Regular cardiac myocyte (primary cell): Measurements from ENCODE around the gene SYCP3. TPM values are rescaled to one million over a fixed set of nuclear protein-coding genes. Genes with fewer than 3 reads are reported as not detected.

Experiments
- total RNA-seq: library from RNA; depleted of rRNA; stranded (reverse); fragments of >200 nt; gene quantifications from 2 replicates; pipeline ENCODE4 v1.2.3, GENCODE V29; 2014

SYCP3 gene
- under 0.01 and 0.85 TPM in 2 replicates for total RNA-seq

DNA sequence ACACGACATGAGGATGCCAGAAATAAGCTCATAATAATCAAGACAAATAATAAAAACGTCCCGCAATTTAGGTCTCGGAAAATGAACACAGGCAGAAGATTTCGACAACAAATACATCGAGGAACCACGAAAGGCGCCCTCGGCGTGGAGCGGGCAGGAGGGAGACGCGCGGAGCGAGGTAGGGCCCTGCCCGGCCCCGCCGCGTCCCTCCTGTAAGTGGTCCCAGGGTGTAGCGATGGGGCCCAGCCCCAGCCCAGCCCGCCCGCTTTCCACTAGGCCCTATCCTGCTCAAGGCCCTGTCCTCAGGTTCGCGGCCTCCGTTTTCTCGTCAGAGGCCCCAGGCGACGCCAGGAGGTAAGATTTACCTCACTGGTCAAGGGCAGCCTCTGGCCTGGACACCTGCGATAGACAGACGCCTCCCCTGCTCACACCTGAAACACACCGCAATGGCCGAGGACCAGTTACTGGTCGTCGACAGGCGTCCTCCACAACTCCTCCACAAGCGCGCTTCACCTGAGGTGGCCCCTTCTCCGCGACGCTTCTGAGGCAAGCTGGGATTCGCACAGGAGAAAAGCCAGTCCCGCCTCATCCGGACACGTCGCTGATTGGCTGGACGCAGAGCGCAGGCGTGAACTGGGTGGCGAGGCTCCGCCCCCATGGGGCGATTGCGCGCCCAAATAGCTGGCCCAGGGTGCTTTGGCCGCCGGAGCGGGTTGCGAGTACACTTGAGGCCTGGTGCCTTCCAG, at the start of gene SYCP3:
SYCP3 (minus strand) TSS at position 543 of the 746 bp plus-strand sequence. CDS start 1,527 bp downstream, outside the sequence.

DNA sequence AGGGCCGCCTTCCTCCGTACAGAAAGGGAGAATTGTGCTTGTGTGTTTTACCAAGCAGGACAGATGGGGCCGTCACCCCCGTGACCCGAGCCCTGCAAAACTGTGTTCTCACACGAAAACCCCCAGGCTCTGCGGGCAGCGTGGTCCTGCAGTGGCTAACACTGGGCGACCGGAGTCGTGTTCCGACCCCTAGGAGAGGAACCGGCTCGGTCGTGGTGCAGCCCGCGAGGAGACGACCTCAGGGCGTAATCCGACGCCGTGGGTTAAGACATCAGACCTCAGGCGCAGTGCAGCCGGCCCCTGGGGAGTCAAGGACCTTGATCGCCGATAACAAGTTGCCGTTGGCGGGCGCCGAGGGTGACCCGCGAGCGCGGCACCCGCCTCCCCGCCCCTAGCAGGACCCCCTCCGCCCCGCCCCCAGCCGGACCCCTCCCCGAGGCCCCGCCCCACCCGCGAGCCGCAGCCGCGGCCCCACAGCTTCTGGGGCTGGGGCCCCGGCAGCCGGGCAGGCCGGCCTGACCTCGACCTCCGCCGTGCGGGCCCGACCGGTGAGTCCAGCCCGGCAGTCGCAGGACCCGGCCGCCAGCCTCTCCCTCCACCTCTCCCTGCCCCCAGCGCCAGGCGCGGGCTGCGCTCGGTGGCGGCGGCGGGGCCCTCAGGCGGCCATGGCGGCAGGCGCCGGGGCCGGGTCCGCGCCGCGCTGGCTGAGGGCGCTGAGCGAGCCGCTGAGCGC, 41.9 kb downstream of the SYCP3 start, which contains the start of gene CHPT1:
CHPT1 (plus strand) TSS at position 444 of the 733 bp plus-strand sequence; CDS start at position 666, 222 bp downstream.

Other genes with a start within 250 kb of the SYCP3 start
- not detected in 2 replicates for gene MYBPC1, start 144.5 kb downstream of the SYCP3 start, total RNA-seq
- gene CHPT1, start 41.8 kb downstream of the SYCP3 start, total RNA-seq: 38.9 and 53.0 TPM in 2 replicates
- gene GNPTAB, start 91.5 kb upstream of the SYCP3 start, total RNA-seq: 33.5 and 121 TPM in 2 replicates
- gene DRAM1, start 138.1 kb upstream of the SYCP3 start, total RNA-seq: 21.9 and 132 TPM in 2 replicates